Type B pancreatic cell (in vitro differentiated cells): Measurements from ENCODE around the gene ABLIM1. TPM values are rescaled to one million over a fixed set of nuclear protein-coding genes. Genes with fewer than 3 reads are reported as not detected.

Experiments used
- DNase-seq: peaks from one replicate; pipeline ENCODE4 v3.0.0; 2021; ENCODE audit warnings: mixed read lengths; ENCODE audit not compliant: unreplicated experiment; ENCODE audit errors: extremely low spot score
- H3K27ac Mint-ChIP-seq: 2 replicates; pipeline ENCODE4 v1.8.0; 2021; ENCODE audit warnings: mild to moderate bottlenecking, mixed read lengths
- H3K27me3 Mint-ChIP-seq: 2 replicates; pipeline ENCODE4 v1.8.0; 2021; ENCODE audit warnings: mixed read lengths
- H3K36me3 Mint-ChIP-seq: 2 replicates; pipeline ENCODE4 v1.8.0; 2021; ENCODE audit warnings: mixed read lengths
- H3K4me1 Mint-ChIP-seq: one replicate; pipeline ENCODE4 v1.8.0; 2021; ENCODE audit warnings: mixed read lengths; ENCODE audit not compliant: unreplicated experiment
- H3K4me3 Mint-ChIP-seq: 2 replicates; pipeline ENCODE4 v1.8.0; 2021; ENCODE audit warnings: mild to moderate bottlenecking, mixed read lengths
- H3K9me3 Mint-ChIP-seq: 2 replicates; pipeline ENCODE4 v1.8.0; 2021; ENCODE audit warnings: mixed read lengths
- CTCF ChIP-seq: fragments of 200-600 bp; sonication (generic); conservative IDR thresholded peaks from 2 replicates; pipeline ENCODE4 v1.5.0; 2021; ENCODE audit warnings: antibody characterized with exemption, mild to moderate bottlenecking
- total RNA-seq: library from RNA; stranded (reverse); gene quantifications from 2 replicates; pipeline ENCODE4 v1.2.1, GENCODE V29; 2021; ENCODE audit warnings: low replicate concordance

The ABLIM1 gene
- total RNA-seq, 1 donor from 2014 or later: 77.7 TPM

GRCh38 chr10:114442091-114442630 lies 215.9 kb downstream of the ABLIM1 start:
- TF ChIP-seq CTCF: no peak
- Mint-ChIP-seq H3K4me1 (peaks cover 4% of the 10 kb centered on the region), H3K36me3 (peaks cover 33% of the 10 kb centered on the region), H3K9me3 (no peaks in the 10 kb centered on the region), H3K27ac (no peak overlapping the region), H3K27me3 (no peaks in the 10 kb centered on the region), H3K4me3 (no peak overlapping the region)
- DNase-seq: no peak

- Mint-ChIP-seq H3K4me1 (peaks cover 4% of the 10 kb centered on the region), H3K4me3 (no peak overlapping the region), H3K27me3 (no peaks in the 10 kb centered on the region), H3K27ac (no peak overlapping the region), H3K9me3 (no peaks in the 10 kb centered on the region), H3K36me3 (peaks cover 37% of the 10 kb centered on the region)
- no peak for TF ChIP-seq CTCF
- no peak for DNase-seq
These were observed 217.0 kb downstream of the ABLIM1 start for GRCh38 chr10:114441107-114441506.

DNA sequence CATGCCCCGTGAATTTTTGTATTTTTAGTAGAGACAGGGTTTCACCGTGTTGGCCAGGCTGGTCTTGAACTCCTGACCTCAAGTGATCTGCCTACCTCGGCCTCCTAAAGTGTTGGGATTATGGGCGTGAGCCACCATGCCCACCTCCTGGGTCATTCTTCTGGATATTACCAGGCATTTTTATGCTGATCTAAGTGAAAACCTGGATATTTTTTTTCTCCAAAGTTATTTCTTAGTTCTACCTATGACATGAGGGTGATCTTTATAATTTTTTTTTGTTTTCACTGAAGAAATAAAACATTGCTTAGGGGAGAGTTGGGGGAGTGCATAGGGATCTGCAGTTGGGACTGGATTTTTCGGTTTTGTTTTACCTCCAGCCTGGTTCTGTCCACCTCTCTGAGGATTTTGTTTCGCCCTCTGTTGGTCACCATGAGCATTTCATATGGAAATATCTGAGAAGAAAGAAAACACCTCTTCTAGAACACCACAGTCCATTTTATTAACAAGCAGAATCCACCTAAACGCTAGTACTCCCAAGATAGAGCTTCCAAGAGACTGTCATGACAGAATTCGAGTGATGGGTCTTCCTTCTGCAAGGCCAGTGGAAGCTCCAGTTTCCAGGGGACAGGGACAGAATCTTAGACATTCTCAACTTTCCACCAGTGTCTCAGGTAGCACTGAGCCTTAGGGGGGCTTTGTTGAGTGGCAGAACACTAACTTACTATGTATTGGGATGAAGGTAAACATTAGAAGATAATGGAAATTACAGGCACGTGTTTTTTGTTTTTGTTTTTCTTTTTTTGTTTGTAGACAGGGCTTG lies 220.4 kb downstream of the ABLIM1 start:
- no peaks in the 10 kb centered on the region for H3K9me3 Mint-ChIP-seq
- H3K4me1 Mint-ChIP-seq: peaks cover 4% of the 10 kb centered on the region
- no peak overlapping the region for H3K4me3 Mint-ChIP-seq
- no peaks in the 10 kb centered on the region for H3K27me3 Mint-ChIP-seq
- peak; percentile 75 for TF ChIP-seq CTCF
- DNase-seq: no peak
- H3K27ac Mint-ChIP-seq: peak overlapping the region; percentile 2
- peaks cover 37% of the 10 kb centered on the region for H3K36me3 Mint-ChIP-seq

- H3K4me1 Mint-ChIP-seq: no peaks in the 10 kb centered on the region
- H3K9me3 Mint-ChIP-seq: no peaks in the 10 kb centered on the region
- no peak overlapping the region for H3K27ac Mint-ChIP-seq
- H3K4me3 Mint-ChIP-seq: no peak overlapping the region
- DNase-seq: no peak
- H3K27me3 Mint-ChIP-seq: no peaks in the 10 kb centered on the region
- H3K36me3 Mint-ChIP-seq: peaks cover 40% of the 10 kb centered on the region
- no peak for TF ChIP-seq CTCF
These were observed 221.1 kb downstream of the ABLIM1 start for GRCh38 chr10:114436941-114437340.

GRCh38 chr10:114432566-114433093 lies 225.4 kb downstream of the ABLIM1 start:
- peaks cover 20% of the 10 kb centered on the region for H3K36me3 Mint-ChIP-seq
- no peaks in the 10 kb centered on the region for H3K9me3 Mint-ChIP-seq
- no peak for TF ChIP-seq CTCF
- H3K4me3 Mint-ChIP-seq: no peak overlapping the region
- no peak overlapping the region for H3K27ac Mint-ChIP-seq
- no peaks in the 10 kb centered on the region for H3K4me1 Mint-ChIP-seq
- H3K27me3 Mint-ChIP-seq: no peaks in the 10 kb centered on the region
- no peak for DNase-seq
